ENCODE data around the gene ITPR1. TPM values are rescaled to one million over a fixed set of nuclear protein-coding genes. Genes with fewer than 3 reads are reported as not detected.

ITPR1 gene
- polyA plus RNA-seq, 1 donor, result 16.4 TPM

DNA sequence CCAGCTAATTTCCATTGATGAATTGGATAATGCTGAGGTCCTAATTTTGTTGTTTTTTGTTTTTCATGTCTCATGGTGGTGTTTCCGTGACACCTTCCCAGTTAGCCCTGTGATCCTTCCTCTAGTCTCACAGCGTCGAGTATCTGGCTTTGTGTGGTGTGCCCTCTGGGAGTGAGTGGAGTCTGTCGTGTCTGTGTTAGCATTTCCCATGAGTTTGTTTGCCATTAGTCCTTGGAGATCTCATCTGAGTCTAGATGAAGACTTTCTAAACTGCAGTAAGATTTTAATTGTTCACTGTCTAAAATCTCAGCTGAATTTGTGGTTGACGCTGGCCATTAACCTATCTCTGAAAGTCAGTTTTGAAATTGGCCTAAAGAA is 224.2 kb downstream of the ITPR1 start:
- DNase-seq (ENCODE audit: low read depth), result no peak

DNA sequence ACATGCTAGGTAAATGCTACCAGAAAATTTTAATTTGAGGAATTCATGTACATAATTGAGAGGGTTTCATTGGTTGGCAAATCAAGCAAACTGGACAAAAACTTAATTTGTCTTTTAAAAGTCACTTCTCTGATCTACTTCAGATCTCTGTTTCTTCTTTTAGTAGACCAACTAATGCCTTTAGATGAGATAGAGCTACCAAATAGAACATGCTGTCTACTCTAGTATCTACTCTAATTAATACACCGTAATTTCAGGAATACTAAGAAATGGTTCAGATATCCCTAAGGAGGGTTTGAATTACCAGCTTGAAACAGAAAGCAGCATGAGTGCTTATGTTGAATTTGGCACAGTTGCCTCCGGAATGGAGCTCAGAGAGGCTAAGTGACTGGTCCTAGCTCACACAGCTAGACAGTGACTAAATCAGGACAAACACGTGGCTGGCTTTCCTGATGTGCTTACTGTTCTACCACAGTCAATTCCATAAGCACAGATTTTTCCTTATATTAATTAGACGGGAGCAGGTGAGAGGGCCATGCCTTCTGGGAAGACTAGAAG is 225.1 kb downstream of the ITPR1 start:
- no peak for DNase-seq (ENCODE audit: low read depth)

DNA sequence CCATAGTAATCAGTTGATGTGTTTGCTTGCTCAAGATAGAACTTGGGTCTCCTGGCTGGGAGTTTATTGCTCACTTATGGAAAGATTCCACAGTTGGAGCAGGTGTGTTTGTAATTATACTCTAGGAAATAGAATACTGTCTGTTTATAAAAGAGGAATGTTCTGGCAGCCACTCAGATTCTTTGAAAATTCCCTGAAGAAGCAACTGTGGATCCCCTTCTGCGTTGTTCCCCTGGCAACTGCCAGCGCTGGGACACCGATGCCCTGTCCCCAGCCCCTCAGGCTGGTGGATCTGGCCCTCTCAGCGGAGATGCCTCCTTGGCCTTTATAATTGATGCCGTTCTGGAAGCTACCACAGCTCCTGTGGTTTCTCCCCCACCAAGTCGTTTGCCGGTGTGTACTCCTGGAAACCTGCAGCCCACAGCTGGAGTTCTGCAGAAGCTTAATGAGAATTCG is 225.9 kb downstream of the ITPR1 start:
- DNase-seq (ENCODE audit: low read depth), result no peak

GRCh38 chr3:4720316-4721075 is 227.3 kb downstream of the ITPR1 start:
- peak; percentile 34 for DNase-seq (ENCODE audit: low read depth)

GRCh38 chr3:4721511-4721911 is 228.4 kb downstream of the ITPR1 start:
- no peak for DNase-seq (ENCODE audit: low read depth)

- DNase-seq (ENCODE audit: low read depth), result no peak
These were observed 229.0 kb downstream of the ITPR1 start for GRCh38 chr3:4722103-4722502.

GRCh38 chr3:4724051-4724629 is 231.0 kb downstream of the ITPR1 start:
- DNase-seq (ENCODE audit: low read depth), result no peak

- no peak for DNase-seq (ENCODE audit: low read depth)
These were observed 233.4 kb downstream of the ITPR1 start for GRCh38 chr3:4726549-4726948.

DNA sequence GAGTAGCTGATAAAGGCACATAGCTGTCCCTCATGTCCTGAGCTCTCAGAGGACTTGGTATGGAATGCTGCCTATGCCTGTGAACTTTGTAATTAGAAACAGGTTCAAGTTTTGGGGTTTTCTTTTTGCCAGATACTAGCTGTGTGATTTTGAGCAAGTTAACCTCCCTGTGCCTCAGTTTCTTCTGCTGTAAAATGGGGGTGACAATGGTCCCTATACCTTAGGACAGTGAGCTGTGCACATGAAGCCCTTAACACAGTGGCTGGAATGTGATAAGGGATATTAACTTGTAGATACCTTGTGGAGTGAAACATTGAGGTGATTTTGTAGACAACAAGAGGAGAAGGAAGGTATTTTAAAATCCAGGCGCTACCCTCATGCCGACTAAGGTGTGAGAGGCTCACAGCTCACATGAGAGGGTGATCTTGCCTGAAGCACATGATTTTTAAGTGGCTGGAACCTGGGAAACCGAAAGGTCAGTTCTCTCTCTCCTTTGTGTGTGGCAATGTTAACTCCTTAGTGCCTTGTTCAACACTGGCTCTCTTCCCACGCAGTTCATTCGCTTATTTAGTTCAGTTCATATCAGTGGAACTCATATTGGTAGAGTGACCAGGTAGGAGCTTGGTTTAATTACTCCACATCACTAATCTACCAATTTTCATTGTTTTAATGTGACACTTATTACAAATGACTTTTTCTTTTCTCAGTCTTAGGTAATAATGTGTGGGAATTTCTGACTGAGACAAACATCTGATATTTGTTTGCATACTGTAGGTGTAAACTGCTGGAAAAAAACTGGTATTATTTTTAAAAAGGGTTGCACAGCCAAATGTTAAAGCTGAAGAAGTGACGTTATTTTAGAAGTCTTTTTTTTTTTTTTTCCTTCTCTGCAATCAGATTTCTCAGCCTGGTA is 236.2 kb downstream of the ITPR1 start:
- no peak for DNase-seq (ENCODE audit: low read depth)

GRCh38 chr3:4730719-4731118 is 237.6 kb downstream of the ITPR1 start:
- no peak for DNase-seq (ENCODE audit: low read depth)

DNA sequence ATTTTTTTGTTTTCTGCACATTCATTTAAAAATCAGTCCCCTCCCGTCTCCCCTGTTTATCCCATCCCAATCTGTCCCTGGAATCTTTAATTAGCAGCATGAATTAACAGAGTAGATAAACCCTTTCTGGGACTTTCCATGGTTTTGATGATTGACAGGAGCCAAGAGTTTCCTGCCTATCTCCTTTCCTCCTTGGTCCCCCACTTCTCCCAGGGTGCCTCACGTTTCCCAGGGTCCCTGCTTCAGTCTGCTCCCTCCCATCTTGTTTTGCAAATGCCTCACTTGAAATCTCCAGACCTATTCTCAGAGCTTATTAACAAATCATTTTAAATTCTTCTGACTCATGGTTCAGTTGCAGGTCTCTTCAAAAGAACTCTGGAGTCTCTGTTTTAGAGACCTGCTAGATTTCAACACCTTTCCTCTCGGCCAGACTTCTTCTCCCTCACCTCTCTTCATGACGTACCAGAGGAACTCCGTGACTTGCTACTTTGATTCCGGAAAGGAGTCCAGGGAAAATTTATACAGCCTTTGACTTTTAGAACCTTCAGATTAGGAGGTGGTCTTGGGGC is 238.5 kb downstream of the ITPR1 start:
- DNase-seq (ENCODE audit: low read depth), result no peak

GRCh38 chr3:4732925-4733324 is 239.8 kb downstream of the ITPR1 start:
- DNase-seq (ENCODE audit: low read depth), result no peak

GRCh38 chr3:4734454-4734853 is 241.3 kb downstream of the ITPR1 start:
- no peak for DNase-seq (ENCODE audit: low read depth)

DNA sequence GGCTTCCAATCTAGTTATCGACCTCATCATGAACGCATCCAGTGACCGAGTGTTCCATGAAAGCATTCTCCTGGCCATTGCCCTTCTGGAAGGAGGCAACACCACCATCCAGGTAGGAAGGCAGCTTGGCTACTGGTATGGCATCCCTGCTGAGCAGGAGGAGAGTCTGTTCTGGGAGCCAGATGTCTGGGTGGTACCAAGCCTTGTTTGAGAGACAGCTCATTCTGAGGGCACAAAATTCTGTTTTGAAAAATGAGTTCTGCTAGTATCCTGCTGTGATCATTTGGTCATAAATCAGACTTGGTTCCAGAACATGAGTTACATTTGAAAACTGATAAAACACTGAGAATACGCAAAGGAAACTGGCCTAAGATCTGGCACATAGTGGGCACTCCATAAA is 242.1 kb downstream of the ITPR1 start:
- no peak for DNase-seq (ENCODE audit: low read depth)

DNA sequence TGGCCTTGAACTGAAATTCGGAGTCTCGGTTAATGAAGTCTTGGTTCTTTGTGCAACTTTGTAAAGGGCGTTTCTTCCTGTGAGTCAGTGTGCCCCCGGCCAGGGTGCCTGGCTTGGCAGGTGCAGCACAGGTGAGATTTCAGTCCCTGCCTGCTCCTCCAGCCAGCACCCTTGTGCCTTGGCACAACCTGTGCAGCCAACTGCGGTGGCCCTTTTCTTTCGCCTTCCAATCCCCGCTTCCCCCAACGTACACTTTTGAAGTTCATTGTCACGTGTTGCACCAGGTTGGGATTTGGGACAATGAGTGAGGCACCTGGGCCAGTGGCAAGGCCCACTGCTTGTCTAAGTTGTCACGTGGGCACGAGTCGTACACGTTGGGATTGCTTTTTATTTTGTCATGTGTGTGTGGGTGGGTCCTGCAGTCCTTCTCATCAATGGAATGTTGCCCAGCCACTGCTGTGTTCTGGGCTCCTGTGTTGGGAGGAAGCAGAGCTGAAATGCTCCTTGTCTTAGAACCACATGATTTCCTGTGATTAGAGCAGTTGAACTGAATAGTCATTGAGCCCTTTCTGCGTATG is 243.2 kb downstream of the ITPR1 start:
- DNase-seq (ENCODE audit: low read depth), result no peak

- DNase-seq (ENCODE audit: low read depth), result no peak
These were observed 245.7 kb downstream of the ITPR1 start for GRCh38 chr3:4738737-4739274.

DNA sequence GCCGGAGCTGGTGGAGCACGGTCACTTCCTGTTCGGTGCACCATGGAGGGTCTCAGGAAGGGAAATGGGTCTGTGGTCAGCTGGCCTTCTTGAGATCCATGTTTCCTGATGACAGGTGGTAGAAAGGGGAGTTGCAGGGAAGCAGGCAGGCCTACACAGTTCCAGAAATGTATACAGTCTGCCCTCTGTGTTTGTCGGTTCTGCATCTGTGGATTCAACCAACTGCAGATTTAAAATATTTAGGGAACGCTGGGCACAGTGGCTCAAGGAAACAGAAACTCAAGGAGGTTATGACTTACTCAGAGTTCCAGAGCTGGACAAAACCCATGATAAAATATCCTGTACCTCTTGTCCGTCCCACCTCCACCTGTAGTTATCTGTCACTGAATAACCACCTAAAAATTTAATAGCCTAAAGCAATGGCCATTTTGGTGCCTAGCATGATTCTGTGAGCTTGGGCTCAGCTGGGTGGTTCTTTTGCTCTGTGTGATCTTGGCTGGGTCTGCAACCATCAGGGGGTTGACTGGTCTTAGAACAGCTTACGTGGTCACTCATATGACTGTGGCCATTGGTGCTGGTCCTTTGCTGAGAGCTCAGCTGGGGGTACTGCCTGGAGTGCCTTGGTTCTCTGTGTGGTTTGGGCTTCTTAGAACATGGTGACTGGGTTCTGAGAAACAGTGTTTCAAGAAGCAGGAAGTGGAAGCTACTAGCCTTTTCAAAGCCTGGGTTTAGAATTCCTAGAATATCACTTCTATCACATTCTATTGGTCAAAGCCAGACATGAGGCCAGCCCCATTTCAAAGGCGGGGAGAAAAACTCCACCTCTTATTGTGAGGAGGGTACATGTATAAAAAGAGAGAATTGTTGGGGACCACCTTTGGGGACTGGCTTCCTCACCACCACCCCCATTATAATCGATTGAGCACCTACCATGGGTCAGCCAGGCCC is 246.4 kb downstream of the ITPR1 start:
- DNase-seq (ENCODE audit: low read depth), result no peak

DNA sequence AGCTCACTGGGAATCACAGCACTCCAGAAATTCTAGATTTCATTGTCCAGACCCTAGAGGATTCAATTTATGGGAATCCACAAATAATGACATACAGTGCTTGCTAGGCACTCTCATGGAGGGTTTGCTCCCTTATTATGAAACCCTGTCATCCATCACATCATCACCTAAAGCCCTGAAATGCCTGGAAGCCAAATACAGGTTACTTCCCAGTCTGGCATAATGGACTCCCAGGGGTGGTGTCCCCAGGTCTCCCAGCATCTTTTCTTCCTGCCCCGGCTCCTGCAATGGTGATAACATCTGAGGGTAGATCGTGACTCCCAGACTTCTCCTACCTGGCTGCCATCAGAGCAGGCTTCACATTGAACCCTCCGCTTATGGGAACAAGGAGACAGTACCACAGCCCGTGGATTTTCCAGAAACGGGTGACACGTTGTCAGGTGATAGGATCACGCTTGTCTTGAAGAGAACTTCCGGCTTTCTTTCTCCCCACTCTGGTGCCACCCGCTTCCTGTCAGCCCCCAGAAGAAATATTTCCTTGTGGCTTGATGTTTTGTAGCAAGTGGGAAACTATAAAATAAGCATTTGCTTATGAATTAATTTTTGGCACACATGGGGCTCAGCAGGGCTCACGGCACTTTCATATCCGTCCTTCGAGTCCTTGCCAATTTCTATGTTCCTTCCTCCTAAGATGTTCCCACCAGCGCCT is 247.4 kb downstream of the ITPR1 start:
- no peak for DNase-seq (ENCODE audit: low read depth)

DNA sequence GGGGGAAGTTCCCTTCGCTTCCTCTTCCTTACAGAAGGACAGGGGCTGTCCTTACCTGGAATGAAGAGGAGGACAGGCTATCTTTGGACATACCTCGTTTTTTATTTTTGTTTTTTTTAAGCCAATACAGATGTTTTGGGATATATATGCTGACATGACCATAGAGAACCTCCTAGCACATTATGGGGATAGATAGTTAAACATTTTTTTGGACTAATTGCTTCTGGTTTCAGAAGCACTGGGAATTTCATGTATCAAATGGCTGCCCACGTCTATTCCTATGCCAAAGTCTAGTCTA is 247.9 kb downstream of the ITPR1 start:
- DNase-seq (ENCODE audit: low read depth), result no peak
